GM21390 (cell line): ENCODE data around the gene PPM1K.

Experiments used
- ATAC-seq: cut with Tn5 transposase; IDR thresholded peaks from one replicate; pipeline ENCODE4 v1.9.1; 2021; ENCODE audit not compliant: unreplicated experiment

Gene PPM1K

DNA sequence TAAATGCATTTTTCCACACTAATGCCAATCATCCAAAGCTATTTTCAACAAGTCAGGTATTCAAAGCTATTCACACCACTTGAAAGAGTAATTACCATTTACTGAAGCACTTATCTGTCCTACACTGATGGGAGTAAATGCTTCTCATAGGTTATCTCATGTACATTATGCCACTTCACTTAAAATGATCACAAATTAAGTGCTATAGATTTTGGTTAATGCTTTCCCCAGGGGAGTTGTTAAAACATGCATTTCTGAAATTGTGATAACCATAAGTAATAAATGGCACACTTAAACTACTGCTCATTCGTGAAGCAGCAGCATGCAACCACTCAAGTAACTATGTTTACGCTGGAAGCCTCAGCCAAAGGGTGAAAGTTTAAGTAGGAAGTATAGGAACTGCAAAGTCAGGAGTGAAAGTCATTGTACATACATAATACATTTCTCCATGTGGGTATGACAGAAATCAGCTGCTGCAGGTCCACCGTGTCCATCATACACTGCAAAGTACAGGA is 6.6 kb downstream of the PPM1K start:
- no peak for ATAC-seq

DNA sequence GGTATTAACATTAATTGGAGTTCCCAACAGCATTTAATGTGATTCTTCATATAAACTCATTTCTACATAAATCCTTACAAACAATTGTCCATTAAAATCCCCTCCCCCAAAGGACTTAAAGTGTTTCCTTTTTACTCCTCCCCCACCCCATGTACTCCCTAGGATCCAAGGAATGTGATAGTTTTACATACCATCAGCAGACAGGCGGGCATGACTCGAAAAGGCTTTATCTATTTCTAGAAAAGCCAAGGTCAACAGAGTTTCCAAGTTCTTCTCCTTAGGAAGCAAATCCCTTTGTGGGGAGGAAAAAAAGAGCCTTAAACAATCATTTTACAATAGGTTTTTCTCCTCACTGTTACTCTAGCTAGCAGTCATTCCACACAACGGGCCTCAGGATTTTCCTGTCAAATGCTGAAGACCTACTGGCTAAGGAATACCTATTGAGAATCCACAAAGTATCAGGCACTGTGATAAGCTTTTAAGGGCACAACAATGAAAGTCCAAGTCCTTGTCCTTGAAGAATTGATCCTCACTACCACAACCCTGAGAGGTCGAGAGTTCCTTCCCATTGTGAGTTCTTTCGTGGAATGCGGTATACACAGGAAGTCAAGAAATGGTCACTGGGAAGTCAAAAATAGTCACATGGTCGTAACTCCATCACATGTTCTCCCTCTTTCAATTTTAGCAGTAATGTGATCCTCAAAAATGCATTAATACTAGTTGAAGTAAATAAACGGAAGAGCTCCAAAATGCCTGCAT is 7.2 kb downstream of the PPM1K start:
- ATAC-seq, result no peak

DNA sequence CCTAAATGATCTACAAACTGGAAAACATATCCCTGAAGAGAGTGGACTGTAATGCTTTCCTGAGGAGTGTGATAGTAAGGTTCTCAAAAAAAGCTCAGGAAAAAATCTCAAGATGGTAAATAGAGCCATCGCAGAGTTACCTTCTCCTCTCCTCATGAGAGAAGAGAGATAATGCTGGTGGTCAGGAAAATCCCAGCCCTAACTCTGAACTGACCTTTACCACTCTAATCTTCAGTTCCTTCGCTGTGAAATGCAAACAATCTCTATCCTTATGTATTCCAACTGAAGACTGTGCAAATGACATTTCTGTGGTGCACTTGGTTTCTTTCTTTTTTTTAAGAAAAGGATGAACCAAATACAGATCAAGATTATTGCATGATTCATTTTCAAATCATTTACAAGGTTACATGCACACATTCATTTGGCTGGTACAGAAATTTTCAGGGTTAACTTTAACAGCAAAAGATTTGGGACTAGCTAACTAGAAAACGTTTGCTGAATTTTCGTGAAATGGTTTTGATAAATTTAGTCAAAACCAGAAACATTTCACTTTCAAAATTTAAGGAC is 8.3 kb downstream of the PPM1K start:
- ATAC-seq, result no peak

DNA sequence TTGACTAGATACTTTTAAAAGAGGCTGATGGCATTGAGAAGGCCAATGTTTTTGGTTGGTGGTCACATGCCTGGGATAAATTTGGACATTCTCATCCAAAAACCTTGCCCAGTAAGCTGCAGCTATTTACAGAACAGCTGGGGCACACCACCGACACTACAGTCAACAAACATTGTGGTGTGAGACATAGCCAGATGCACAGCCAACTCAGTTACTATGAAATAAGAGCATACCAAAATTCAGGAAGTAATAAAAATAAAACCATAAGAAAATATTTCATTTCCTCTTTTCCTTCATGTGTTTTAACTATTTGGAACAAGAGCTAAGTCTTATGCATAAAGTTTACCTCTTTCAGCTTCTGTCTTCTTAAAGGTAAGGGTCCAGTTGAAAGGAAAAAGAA is 8.8 kb downstream of the PPM1K start:
- ATAC-seq, result peak; percentile 62

DNA sequence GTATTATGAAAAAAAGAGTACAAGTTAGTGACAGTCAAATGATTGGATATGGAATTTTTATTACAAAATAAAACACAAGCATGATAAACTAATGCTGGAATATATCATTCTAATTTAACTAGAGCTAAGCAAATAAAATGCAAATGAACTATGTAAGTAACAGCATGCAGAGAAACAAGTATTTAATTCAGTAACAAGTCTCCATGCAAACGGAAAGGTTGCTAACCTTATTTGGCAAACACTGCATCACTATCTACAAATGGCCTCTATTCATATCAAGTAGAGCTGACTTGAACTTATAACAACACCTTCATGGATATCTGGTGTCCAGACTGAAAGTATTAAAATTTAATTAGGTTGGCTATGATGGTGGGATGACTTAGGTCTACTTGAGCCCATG is 15.4 kb downstream of the PPM1K start:
- ATAC-seq, result no peak

DNA sequence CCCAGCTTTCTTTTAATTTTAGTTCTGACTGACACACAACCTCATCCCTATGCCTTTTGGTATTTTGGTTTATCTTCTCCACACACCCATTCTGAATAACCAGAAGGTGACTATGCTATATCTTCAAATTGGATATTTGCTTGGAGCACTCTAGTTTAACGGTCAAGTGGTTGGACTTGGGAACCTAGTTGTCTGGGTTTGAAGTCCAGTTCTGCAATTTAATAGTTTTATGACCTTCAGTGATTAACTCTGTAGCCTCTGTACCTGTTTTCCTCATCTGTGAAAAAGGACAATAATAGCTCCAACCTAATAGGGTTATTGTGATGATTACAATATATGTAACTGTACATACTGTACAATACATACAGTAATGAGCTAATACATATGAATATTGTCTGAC is 20.0 kb downstream of the PPM1K start:
- no peak for ATAC-seq

DNA sequence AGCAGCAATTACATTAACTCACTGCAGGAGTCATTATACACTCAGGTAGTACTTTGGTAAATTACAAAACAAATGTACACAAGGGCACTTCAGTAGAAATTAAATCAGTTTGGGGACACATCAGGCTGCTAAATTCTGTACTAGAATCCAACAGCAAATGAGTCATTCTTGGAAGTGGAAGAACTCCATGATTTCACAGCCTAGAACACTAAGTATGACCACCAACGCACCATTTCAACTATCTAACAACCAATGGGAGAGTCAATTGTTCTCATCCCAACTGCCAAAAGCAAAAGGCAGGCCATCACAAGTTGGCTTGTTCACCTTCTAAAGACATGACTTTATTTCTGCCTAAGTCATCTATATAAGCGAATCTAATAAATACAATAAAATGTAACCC is 26.6 kb downstream of the PPM1K start:
- no peak for ATAC-seq

DNA sequence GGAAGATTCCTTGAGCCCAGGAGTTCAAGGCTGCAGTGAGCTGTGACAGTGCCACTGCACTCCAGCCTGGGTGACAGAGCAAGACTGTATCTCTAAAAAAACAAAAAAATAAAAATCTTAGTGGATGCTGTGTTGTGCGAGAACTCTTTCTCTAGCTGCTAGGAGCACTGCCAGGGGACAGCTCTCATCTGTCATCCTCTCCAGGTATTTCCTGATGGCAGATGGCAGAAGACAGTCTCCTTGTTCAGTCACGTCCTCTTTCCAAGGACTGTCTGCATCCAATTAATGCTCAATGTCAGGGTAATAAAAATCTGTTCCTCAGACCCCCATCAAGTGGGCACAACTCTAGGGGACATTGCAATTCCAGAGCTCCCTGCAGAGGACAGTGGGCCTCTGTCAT is 29.2 kb downstream of the PPM1K start:
- ATAC-seq, result no peak

DNA sequence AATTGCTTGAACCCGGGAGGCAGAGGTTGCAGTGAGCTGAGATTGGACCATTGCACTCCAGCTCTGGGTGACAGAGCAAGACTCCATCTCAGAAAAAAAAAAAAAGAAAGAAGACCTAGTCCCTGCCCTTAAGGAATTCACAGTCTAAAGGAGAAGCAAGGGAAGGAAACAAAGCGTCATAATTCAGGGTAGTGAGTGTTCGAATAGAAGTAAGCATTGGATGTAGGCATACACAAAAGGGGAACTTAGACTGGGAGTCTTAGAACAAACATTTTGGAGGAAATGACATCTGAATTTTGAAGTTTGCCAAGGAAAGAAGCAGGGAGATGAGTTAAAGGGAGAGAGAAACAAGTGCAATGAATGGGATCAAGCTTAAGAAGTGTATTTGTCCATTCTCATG is 32.4 kb downstream of the PPM1K start:
- ATAC-seq, result no peak

DNA sequence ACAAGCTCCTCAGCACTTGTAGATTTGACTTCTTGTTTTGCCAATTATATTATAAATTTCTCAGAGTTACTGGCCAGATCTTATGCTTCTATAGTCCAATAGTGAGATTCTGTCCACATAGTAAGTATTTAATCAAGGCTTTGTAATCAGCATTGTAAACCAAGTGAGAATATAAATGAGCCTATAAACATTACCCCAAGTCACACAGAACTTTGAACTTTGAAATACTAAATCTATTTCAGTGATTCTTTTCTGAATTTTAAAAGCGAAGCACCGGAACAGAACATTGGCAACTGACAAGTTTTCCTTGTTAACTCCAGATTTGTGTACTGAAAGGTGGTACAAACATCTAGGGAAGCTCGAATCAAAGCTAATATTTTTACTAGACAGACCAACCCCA is 37.2 kb downstream of the PPM1K start:
- ATAC-seq, result no peak

DNA sequence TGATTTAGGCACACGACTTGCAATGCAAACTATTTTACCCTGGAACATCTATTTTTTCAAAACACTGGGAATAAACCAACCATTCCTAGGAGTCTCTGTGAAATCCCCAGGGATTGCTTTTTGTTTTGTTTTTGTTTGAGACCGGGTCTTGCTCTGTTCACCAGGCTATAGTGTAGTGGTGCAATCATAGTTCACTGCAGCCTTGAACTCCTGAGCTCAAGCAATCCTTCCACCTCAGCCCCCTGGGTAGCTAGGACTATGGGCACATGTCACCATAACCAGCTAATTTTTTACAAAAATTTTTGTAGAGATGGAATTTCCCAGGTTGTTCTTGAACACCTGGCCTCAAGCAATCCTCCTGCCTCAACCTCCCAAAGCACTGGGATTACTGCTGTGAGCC is 37.8 kb downstream of the PPM1K start:
- ATAC-seq, result no peak

DNA sequence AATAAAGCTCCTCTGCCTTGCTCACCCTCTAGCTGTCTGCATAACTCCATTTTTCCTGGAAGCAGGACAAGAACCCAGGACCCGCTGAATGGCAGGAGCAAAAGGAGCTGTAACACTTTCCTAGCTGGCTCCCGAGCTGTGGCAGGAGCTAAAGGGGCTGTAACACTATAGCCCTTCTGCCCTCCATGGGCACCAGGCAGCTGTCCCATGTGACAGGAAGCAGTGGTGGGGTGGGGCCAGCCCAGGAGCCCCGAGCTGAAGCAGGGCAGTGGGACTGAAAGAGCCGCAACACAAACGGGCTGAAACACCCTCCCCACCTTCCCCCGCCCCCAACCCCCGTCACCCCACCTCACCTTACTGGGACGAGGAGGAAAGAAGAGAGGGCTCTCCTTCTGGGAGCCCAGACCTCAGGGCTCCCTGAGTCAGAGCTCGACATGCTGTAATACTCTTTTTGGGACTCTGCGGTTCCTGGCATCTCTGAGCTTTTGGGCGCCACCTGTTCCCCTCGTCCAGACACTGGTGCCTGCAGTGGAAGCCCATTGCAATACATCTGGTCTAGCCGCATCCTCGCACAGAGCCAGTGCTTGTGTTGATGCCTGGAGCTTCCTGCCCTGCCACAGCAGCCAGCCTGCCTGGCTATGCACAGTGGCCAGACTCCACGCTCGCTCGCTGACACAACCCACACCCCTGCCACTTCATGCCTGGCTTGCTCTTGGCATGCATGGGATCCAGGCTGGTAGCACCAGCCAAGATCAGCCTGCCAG is 39.4 kb downstream of the PPM1K start:
- no peak for ATAC-seq

DNA sequence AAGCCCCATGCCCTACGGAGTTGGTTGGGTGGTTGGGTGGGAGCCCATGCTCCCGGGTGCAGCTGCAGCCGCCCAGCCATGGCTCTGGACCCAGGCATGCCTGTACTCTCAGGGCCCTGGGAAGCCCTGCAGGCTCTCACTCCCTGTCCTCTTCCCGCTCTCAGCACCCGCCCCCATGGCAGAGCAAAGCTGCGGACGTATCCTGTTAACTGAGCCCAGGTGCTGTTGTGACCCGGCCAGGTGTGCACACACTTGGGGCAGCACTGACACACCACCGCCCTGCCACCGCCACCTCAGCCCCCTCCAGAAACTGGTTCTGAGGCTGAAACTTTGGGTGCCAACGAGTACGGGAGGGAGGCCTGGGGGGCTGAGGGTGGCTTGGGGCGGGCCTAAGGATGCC is 40.3 kb downstream of the PPM1K start:
- ATAC-seq, result no peak

DNA sequence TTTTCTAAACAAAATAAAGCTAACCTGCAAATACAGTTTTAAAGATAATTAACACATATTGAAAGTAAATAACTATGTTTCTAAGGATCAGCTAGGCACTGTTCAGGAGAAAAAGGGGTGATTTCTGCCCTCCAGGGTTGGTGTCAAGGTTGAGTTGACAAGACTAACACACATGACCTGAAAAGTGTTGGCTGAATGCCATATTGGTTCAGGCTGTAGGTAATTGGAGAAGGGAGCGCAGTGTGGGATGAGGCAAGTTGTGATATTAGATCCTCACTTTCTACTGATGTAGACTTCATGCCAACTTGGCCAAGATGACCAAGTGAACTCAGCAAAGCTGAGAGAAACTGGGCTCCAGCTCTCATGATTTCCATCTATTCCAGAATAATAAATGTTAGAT is 42.2 kb downstream of the PPM1K start:
- no peak for ATAC-seq

DNA sequence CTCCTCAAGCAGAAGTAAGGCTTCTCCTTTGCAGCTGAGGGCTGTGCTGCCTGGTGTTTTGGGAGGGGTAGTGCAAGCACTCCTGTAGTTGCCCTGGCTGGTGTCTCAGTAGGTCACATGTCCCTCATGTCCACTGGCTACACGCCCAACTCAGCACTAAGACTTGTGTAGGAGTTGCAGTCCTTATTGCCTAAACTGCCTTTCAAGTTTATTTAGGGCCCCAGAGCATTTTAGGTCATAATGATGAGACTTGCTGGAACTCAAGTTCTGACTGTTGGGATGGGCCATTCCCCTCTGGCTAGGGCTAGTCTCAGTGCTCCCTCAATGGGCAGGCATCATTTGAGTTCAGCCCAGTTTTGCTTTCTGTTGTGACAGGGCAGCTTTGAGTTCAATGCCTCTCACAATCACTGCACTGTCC is 44.1 kb downstream of the PPM1K start:
- no peak for ATAC-seq

DNA sequence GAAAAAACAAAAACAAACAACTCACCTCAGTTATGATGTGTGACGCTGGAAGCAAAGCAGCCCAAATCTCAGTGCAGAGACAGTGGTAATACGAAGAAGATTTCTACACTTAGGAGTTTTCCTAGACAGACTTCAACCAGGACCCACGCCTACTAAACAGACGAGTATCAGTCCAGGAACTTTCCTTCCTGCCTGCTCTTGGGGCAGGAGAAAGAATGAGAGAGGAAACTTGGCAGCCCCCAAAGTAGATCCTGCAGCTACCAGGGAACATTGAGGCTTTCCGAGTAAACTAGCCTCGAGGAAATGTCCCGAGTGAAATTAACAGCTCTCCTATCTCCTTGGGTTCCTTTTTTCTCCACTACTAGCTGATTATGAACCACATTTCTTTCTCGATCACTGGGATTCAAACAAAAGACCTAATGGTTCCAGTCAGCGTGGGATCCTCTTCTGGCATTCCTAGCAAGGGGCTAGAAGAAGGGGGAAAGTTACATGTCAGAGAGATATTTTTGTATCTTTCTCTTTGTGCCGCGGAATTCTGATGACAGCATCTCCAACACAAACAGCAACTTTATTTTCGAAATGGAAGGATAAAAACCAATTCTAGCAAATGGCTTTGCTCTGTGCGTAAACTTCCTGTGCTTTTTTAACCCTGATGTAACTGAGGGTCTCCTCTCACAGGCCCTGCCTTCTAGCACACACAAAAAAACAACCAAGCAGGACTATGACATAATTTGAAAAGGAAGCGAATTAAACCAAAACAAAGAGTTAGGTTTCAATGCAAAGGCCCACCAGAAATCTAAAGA is 53.2 kb downstream of the PPM1K start:
- no peak for ATAC-seq

DNA sequence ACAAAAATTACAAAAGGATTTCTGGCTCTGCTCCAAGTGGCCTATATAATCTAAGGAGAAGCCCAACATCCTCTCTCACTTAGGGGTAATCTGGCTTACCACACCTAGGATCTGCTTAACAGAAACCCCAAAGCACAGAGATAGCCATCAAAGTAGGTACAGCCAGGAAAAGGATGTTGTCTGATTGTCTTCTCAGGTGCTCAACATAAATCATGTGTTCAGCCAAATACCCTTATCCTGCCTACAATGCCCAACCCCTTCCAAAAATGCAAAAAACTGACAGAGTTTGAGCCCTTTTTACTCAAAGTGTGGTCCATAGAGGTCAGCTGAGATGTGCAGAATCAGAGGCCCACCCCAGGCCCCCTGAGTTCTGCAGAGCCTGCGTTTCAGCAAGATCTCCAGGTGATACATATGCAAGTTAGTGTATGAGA is 53.9 kb downstream of the PPM1K start:
- no peak for ATAC-seq

DNA sequence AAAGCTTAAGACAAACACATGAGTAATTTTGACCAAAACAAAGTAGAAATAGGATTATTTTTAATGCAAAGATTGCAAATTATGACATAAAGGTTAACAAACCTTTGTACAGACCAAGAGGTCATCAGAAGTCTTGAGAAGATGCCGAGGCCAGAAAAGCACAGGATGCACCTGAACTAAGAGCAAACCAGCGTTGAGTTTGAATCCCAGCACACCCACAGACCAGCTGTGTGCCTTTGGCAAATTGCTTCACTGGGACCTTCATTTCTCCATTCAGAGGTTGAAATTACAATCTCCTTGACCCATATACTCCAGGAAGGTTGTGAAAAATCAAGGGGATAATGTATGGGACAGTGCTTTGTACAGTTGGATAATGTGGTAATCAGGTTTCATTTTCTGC is 56.6 kb downstream of the PPM1K start:
- no peak for ATAC-seq

DNA sequence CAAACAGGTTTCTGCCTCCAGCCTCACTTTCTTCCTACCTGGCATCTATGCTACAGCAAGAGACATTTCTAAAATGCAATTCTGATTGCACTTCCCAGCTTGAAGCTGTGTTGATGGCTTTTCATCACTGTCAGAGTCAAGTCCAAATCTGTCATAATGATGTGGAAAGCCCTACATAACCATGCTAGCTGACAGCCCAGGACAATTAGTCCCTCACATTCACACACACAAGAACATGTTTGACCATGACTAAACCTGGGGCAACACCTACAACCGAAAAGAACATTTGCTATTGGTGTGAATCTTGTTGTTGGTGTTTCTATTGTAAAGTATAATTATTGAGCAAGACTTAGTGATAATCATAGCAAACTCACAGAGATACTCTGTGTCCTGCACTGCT is 58.2 kb downstream of the PPM1K start:
- no peak for ATAC-seq

DNA sequence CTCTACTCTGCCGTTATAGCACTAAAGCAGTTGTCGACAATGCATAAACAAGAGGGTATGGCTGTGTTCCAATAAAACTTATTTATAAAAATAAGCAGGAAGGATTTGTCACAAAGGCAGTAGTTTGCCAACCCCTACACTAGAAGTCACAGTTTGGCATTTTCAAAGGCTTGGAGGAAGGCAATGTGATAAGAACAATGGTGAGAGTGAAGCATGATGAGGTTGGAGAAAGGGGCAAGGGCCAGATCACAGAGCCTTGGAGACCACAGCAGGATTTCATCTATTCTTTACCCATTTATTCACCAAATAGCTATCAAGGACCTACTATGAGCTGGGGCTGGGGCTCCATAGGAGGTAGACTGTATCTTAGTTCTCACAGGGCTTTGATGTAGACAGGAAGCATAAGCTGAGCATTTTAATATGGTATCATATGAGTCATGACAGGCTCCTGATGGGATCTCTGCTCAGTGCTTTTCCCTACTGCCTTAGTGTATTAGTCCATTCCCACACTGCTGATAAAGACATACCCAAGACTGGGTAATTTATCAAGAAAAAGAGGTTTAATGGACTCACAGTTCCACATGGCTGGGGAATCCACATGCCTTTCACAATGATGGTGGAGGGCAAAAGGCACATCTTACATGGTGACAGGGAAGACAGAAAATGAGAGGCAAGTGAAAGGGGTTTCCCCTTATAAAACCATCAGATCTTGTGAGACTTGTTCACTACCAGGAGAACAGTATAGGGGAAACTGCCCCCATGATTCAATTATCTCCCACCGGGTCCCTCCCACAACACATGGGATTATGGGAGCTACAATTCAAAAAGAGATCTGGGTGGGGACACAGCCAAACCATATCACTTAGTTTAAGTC is 58.9 kb downstream of the PPM1K start:
- no peak for ATAC-seq
